HFFc6 (cell line): ENCODE measurements around the gene CEP104. TPM values are rescaled to one million over a fixed set of nuclear protein-coding genes. Genes with fewer than 3 reads are reported as not detected.

Source experiments
- DNase-seq: peaks from one replicate; pipeline ENCODE4 v3.0.0-alpha.2; 2018
- H3K27ac Mint-ChIP-seq: 2 replicates; pipeline ENCODE4 v1.8.0; 2020; ENCODE audit warnings: mild to moderate bottlenecking, mixed read lengths
- H3K27me3 Mint-ChIP-seq: 2 replicates; pipeline ENCODE4 v1.8.0; 2021; ENCODE audit warnings: mild to moderate bottlenecking, moderate library complexity, mixed read lengths; ENCODE audit not compliant: insufficient read depth
- H3K36me3 Mint-ChIP-seq: 2 replicates; pipeline ENCODE4 v1.8.0; 2021; ENCODE audit warnings: low read depth, mixed read lengths
- H3K4me1 Mint-ChIP-seq: 2 replicates; pipeline ENCODE4 v1.8.0; 2020; ENCODE audit warnings: low read depth, mixed read lengths
- H3K4me3 Mint-ChIP-seq: 2 replicates; pipeline ENCODE4 v1.8.0; 2020; ENCODE audit warnings: mild to moderate bottlenecking, moderate library complexity, mixed read lengths
- H3K9me3 Mint-ChIP-seq: 2 replicates; pipeline ENCODE4 v1.8.0; 2020; ENCODE audit warnings: mild to moderate bottlenecking, mixed read lengths
- CTCF ChIP-seq: fragments of 200-600 bp; sonication (generic); IDR thresholded peaks from 2 replicates; pipeline ENCODE4 v1.5.0; 2021; ENCODE audit warnings: antibody characterized with exemption, mild to moderate bottlenecking
- total RNA-seq, 6 experiments: library from RNA; stranded (reverse); fragmentation: NEBNext Ultra II Directional; extraction: Animal tissue kit (Norgen Biotek cat#: 25700); gene quantifications; 2 replicates in 1 of 6; 3 replicates in 5 of 6; pipeline ENCODE4 v1.2.3, GENCODE V29; 2021

Gene CEP104
- total RNA-seq, 6 experiments from 2014 or later: 43.2 to 63.4 (median 52.9) TPM

- peak within 1 kb of the TSS; percentile 100 for H3K27ac Mint-ChIP-seq
Measured at GRCh38 chr1:3900150-3900968, 43.3 kb upstream of the CEP104 start, which contains the start of gene C1orf174. Gene C1orf174, minus strand, starts transcription at chr1:3900272. Its CDS starts 86 bp downstream, at chr1:3900186.

DNA sequence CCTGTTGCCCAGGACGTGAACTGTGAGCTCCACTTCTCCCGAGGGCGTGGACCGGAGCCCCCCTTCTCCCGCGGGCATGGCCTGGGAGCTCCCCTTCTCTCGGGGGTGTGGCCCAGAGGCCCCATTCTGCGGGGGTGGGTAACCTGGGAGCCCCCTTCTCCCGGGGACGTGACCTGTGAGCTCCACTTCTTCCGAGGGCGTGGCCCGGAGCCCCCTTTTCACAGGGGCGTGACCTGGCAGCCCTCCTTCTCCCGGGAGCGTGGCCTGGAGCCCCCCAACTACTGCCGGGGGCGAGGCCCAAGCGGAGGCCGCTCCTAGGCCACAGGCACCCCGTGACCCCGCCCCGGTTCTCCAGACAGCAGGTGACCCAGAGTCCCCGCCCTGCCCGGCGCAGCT lies 42.7 kb upstream of the CEP104 start:
- peaks cover 18% of the 10 kb centered on the region for H3K36me3 Mint-ChIP-seq
- peaks cover 55% of the 10 kb centered on the region for H3K4me1 Mint-ChIP-seq
- peak overlapping the region; percentile 94 for H3K4me3 Mint-ChIP-seq
- H3K27ac Mint-ChIP-seq: peak overlapping the region; percentile 100
- H3K9me3 Mint-ChIP-seq: peaks cover 10% of the 10 kb centered on the region; the same call in 1 of the 2 replicates
- DNase-seq: no peak
- no peaks in the 10 kb centered on the region; the same call in 1 of the 2 replicates for H3K27me3 Mint-ChIP-seq
- no peak; the same call in 1 of the 2 replicates for TF ChIP-seq CTCF

More at GRCh38 chr1:3900150-3900968, 43.3 kb upstream of the CEP104 start, which contains the start of gene C1orf174:
- Mint-ChIP-seq H3K36me3 (peaks cover 18% of the 10 kb centered on the region), H3K27me3 (no peaks in the 10 kb centered on the region; the same call in 1 of the 2 replicates), H3K4me3 (peak within 1 kb of the TSS; percentile 94), H3K4me1 (peaks cover 52% of the 10 kb centered on the region), H3K9me3 (peaks cover 10% of the 10 kb centered on the region; the same call in 1 of the 2 replicates)
- no peak for TF ChIP-seq CTCF
- peak; percentile 95 for DNase-seq

DNA sequence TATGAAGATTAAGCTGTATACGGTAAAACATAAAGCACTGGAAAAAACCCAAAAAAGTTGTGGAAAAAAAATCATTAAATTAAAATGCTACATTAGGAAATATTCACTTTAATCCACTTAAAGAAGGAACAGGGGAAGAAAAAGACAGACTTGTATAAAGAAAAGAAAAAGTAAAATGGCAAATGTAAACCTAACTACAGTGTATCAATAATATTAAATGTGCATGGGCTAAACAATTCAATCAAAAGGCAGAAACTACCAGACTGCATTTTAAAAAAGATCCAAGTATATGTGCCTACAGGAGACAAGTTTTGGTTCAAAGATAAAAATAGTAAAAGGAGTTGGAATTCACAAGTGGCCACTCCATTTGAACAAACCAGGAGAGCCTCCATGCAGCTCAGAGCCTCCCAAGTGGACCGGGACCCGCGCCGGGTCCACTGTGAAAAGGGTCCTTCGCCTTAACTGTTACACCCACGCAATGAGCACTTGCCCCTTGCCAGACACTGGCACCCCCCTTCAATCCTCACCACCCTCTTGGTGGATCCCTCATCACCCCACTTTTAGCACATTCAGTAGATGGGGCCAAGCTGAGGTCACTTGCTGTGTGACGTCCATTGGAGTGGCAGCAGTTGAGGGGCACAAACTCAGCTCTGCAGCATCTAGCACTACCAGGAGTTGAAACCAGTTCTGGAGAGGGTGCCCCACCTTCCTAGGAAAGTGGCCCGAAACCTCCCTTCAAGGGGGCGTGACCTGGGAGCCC lies 42.2 kb upstream of the CEP104 start:
- no peaks in the 10 kb centered on the region; the same call in 1 of the 2 replicates for H3K27me3 Mint-ChIP-seq
- peaks cover 18% of the 10 kb centered on the region for H3K36me3 Mint-ChIP-seq
- H3K27ac Mint-ChIP-seq: peak overlapping the region; percentile 68
- TF ChIP-seq CTCF: peak; percentile 51; the same call in 1 of the 2 replicates
- peak overlapping the region; percentile 94 for H3K4me3 Mint-ChIP-seq
- no peak for DNase-seq
- H3K4me1 Mint-ChIP-seq: peaks cover 55% of the 10 kb centered on the region
- peaks cover 10% of the 10 kb centered on the region; the same call in 1 of the 2 replicates for H3K9me3 Mint-ChIP-seq

DNA sequence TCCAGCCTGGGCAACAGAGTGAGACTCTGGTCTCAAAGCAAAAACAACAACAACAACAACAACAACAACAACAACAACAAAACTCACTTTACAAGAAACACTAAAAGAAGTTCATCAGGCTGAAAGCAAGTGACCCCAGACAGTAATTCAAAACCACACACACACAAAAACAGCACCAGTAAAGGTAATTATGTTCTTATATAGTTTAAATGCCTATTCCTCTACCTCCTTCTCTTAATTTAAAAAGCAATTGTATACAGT lies 41.4 kb upstream of the CEP104 start:
- no peaks in the 10 kb centered on the region; the same call in 1 of the 2 replicates for H3K27me3 Mint-ChIP-seq
- no peak for DNase-seq
- H3K4me1 Mint-ChIP-seq: peaks cover 53% of the 10 kb centered on the region
- H3K27ac Mint-ChIP-seq: no peak overlapping the region
- H3K36me3 Mint-ChIP-seq: peaks cover 18% of the 10 kb centered on the region
- peak overlapping the region; percentile 94 for H3K4me3 Mint-ChIP-seq
- peaks cover 10% of the 10 kb centered on the region; the same call in 1 of the 2 replicates for H3K9me3 Mint-ChIP-seq
- no peak for TF ChIP-seq CTCF

GRCh38 chr1:3896396-3897000 lies 39.5 kb upstream of the CEP104 start:
- no peak for DNase-seq
- Mint-ChIP-seq H3K4me3 (no peak overlapping the region), H3K27ac (no peak overlapping the region; the same call in 1 of the 2 replicates), H3K4me1 (peaks cover 43% of the 10 kb centered on the region), H3K27me3 (no peaks in the 10 kb centered on the region; the same call in 1 of the 2 replicates), H3K36me3 (peaks cover 18% of the 10 kb centered on the region), H3K9me3 (peaks cover 10% of the 10 kb centered on the region; the same call in 1 of the 2 replicates)
- TF ChIP-seq CTCF: no peak
